PC-9 (cell line): ENCODE data around the gene FFAR3.

Experiments used
- EZH2 ChIP-seq: fragments of 200-600 bp; sonication (generic); IDR thresholded peaks from 2 replicates; pipeline ENCODE4 v1.8.0; 2017; ENCODE audit warnings: antibody characterized with exemption, low read depth
- TF ChIP-seq, protein P1 (sequence below): fragments of 200-600 bp; sonication (generic); conservative IDR thresholded peaks from 2 replicates; pipeline ENCODE4 v1.6.1; 2017; ENCODE audit warnings: mixed run types, antibody characterized with exemption, mild to moderate bottlenecking, moderate library complexity

GRCh38 chr19:35316560-35316959 is 41.7 kb upstream of the FFAR3 start:
- TF ChIP-seq, protein P1, sequence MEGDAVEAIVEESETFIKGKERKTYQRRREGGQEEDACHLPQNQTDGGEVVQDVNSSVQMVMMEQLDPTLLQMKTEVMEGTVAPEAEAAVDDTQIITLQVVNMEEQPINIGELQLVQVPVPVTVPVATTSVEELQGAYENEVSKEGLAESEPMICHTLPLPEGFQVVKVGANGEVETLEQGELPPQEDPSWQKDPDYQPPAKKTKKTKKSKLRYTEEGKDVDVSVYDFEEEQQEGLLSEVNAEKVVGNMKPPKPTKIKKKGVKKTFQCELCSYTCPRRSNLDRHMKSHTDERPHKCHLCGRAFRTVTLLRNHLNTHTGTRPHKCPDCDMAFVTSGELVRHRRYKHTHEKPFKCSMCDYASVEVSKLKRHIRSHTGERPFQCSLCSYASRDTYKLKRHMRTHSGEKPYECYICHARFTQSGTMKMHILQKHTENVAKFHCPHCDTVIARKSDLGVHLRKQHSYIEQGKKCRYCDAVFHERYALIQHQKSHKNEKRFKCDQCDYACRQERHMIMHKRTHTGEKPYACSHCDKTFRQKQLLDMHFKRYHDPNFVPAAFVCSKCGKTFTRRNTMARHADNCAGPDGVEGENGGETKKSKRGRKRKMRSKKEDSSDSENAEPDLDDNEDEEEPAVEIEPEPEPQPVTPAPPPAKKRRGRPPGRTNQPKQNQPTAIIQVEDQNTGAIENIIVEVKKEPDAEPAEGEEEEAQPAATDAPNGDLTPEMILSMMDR = no peak
- no peak for TF ChIP-seq EZH2
